IMR-90 (cell line): ENCODE measurements around the gene SLC35G6.

Experiments
- CTCF ChIP-seq: conservative IDR thresholded peaks from 2 replicates; pipeline ENCODE4 v1.5.1; 2012; ENCODE audit warnings: mild to moderate bottlenecking, low read depth, low read length, improper control_type of control experiment
- RFX5 ChIP-seq: IDR thresholded peaks from 2 replicates; pipeline ENCODE4 v1.8.0; 2012; ENCODE audit warnings: low read depth, mild to moderate bottlenecking, low read length, moderate library complexity

- TF ChIP-seq RFX5 = no peak
- no peak for TF ChIP-seq CTCF
These were observed 5.4 kb upstream of the SLC35G6 start for GRCh38 chr17:7475764-7476422.
